Measurements from ENCODE around the gene CNTN2. TPM values are rescaled to one million over a fixed set of nuclear protein-coding genes. Genes with fewer than 3 reads are reported as not detected.
A peak's percentile ranks its signal among the peaks of the same experiment; 100 is the strongest.

Gene CNTN2
- total and polyA plus RNA-seq, 2 of the 4 experiments (the other 2 are of a cell fraction) = not detected

- TF ChIP-seq USF2 (IDR thresholded peaks at IDR 0.05; ENCODE audit: low read depth, low read length) (0 out of 2 replicates have a peak, but pooled peaks have one; percentile 18), FOS (IDR thresholded peaks at IDR 0.05; ENCODE audit: low read depth, low read length) (peak; percentile 58), RCOR1 (IDR thresholded peaks at IDR 0.05; ENCODE audit: insufficient replicate concordance, low read length) (no peak)
Observed at GRCh38 chr1:205121660-205122488, 78.9 kb downstream of the CNTN2 start, which contains the start of gene RBBP5 (continued).
